Heart right ventricle (tissue), 16 donors: ENCODE data around the gene MRPS12. TPM values are rescaled to one million over a fixed set of nuclear protein-coding genes. Genes with fewer than 3 reads are reported as not detected.

Source experiments
- ATAC-seq, 8 donors: fragments of 200-7000 bp; cut with Tn5 transposase; one replicate each; pipeline ENCODE4 v1.9.1; 2020; ENCODE audit warnings: mild to moderate bottlenecking in 8 of 8, moderate library complexity in 8 of 8, moderate number of reproducible peaks in 1 of 8
- DNase-seq, 2 donors: peaks; one replicate each; pipeline ENCODE4 v3.0.0-alpha.2; 2020
- H3K27ac ChIP-seq, 10 donors: fragments of 200-600 bp; sonication (generic) in 2 of 10; one replicate each; pipeline versions ENCODE4 v1.5.0 to v1.8.0; 2020 to 2022; ENCODE audit warnings: mild to moderate bottlenecking in 3 of 10
- H3K27me3 ChIP-seq, 7 donors: fragments of 200-600 bp; one replicate each; pipeline ENCODE4 v1.8.0; 2021 to 2022; ENCODE audit warnings: mild to moderate bottlenecking in 2 of 7
- H3K36me3 ChIP-seq, 9 donors: fragments of 200-600 bp; sonication (generic) in 1 of 9; one replicate each; pipeline versions ENCODE4 v1.5.0 to v1.8.0; 2020 to 2022; ENCODE audit warnings: mild to moderate bottlenecking in 2 of 9
- H3K4me1 ChIP-seq, 9 donors: fragments of 200-600 bp; sonication (generic) in 1 of 9; one replicate each; pipeline versions ENCODE4 v1.5.0 to v1.8.0; 2020 to 2022; ENCODE audit warnings: mild to moderate bottlenecking in 4 of 9
- H3K4me3 ChIP-seq, 10 donors: fragments of 200-600 bp; sonication (generic) in 2 of 10; one replicate each; pipeline versions ENCODE4 v1.5.0 to v1.8.0; 2020 to 2022; ENCODE audit warnings: mild to moderate bottlenecking in 7 of 10, moderate library complexity in 2 of 10
- H3K9me3 ChIP-seq, 11 donors: fragments of 200-600 bp in 10 of 11; sonication (generic) in 2 of 11; one replicate each; pipeline versions ENCODE4 v1.5.0 to v1.8.0; 2013 to 2022; ENCODE audit warnings: mild to moderate bottlenecking in 2 of 11, control low read depth in 1 of 11, moderate library complexity in 1 of 11
- WGBS, 2 donors: extraction: QIAGEN DNeasy Blood & Tissue Kit; methylation state at CpG; one replicate each; pipeline ENCODE4 v1.1.7; 2013; ENCODE audit warnings: inconsistent platforms in 1 of 2; 5-methylcytosine and 5-hydroxymethylcytosine counted together
- intact Hi-C, 10 donors: fragments of 100-400 bp; cut with DNase I; formaldehyde crosslinking; loops; one replicate each; pipeline versions ENCODE4 v1.11.1 to v1.14.2; 2022
- polyA plus RNA-seq, 2 donors: library from polyadenylated mRNA; stranded (reverse); fragments of 200-250 nt; gene quantifications; one replicate each; pipeline ENCODE4 v1.2.3, GENCODE V29; 2013
- total RNA-seq, 10 donors: library from RNA; stranded (reverse); fragmentation: NEBNext Ultra II Directional in 3 of 10; extraction: Animal tissue kit (Norgen Biotek cat#: 25700) in 3 of 10; gene quantifications; one replicate each; pipeline versions ENCODE4 v1.2.1 to v1.2.4, GENCODE V29; 2021 to 2023
- TF ChIP-seq, protein P1 (sequence below), 9 donors: fragments of 200-600 bp; sonication (generic) in 2 of 9; IDR thresholded peaks; one replicate each; pipeline versions ENCODE4 v1.5.0 to v1.8.0; 2021 to 2022; ENCODE audit warnings: antibody characterized with exemption in 9 of 9, mild to moderate bottlenecking in 5 of 9, moderate library complexity in 1 of 9
- donor health status: Arrhythmogenic right ventricular cardiomyopathy.
- donor health status: ischemic (EF 13 %, LVEDD 7.1; RV severe dilation, severe dysfunction).
- donor health status: healthy with polysubstance abuse.
- donor health status: DM: no; HTN: yes; CAD: no.
- donor health status: DM: no; HTN: no; CAD: no.
- donor health status: ischemic (EF 25% LVEDD 6.9; RV normal size, moderate dysfunction).
- donor health status: ischemic (EF 25% LVEDD 5.7; RV mildly dilated, moderate dysfunction).
- donor health status: healthy.
- donor health status: DM: yes; HTN: yes; CAD: no.
- donor health status: Ischemic cardiomyopathy.
- donor health status: ischemic (EF 35%, LVEDD 5.7; RV mildly dilated, moderate dysfunction).
- donor health status: nonischemic (EF 11% LVEDD 7.7; RV severe dilation, severe dysfunction).
- donor health status: DM: yes; HTN: yes; CAD: no.
- donor health status: PGD.
- donor health status: ischemic (EF 29% LVEDD 5.4; RV normal size, mild dysfunction).
- donor health status: nonischemic (EF 23%, LVEDD 6.1; RV moderate dilation, normal function).

The MRPS12 gene
- total and polyA plus RNA-seq, 12 donors, result 39.7 to 122 (median 54.1) TPM

DNA sequence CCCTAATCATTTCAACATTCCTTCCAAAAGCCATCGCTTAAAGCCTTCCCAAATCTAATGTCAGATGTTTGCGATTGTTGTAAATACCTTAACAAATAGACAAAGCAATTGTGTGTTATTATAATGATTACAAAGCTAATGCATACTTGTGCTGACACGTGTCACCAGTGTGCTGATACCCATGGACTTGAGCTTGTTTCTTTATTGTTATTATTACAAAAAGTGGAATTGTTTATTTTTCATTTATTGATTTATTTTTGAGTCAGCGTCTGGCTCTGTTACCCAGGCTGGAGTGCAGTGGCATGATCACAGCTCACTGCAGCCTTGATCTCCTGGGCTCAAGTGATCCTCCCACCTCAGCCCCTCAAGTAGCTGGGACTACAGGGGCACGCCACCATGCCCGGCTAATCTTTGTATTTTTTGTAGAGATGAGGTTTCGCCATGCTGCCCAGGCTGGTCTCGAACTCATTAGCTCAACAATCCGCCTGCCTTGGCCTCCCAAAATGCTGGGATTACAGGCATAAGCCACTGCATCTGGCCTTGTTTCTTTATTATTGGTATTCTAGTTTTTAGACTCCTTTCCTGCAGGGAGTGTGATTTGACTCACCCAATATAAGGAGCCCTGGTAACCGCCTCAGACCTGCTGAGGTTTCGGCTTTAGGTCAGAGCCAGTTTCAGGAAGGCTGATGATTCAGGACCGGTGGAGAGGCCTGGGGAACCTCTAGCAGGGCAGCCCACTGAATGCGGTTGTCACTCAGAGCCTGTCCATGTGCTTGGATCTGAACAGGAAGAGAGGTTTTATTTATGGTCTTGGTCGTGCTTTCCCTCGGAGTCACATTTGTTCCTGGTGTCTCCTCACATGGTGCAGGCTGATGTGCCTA lies 46.9 kb downstream of the MRPS12 start:
- Histone ChIP-seq H3K27me3 (peaks cover 0 to 29% (median 24%) of the 10 kb centered on the region in 7 donors), H3K4me3 (no peak overlapping the region), H3K9me3 (peaks cover 0 to 15% (median 0%) of the 10 kb centered on the region in 11 donors), H3K4me1 (peaks cover 0 to 17% (median 5%) of the 10 kb centered on the region in 9 donors), H3K27ac (no peak overlapping the region), H3K36me3 (no peaks in the 10 kb centered on the region)
- ATAC-seq (no peak), DNase-seq (no peak)
- TF ChIP-seq, protein P1, sequence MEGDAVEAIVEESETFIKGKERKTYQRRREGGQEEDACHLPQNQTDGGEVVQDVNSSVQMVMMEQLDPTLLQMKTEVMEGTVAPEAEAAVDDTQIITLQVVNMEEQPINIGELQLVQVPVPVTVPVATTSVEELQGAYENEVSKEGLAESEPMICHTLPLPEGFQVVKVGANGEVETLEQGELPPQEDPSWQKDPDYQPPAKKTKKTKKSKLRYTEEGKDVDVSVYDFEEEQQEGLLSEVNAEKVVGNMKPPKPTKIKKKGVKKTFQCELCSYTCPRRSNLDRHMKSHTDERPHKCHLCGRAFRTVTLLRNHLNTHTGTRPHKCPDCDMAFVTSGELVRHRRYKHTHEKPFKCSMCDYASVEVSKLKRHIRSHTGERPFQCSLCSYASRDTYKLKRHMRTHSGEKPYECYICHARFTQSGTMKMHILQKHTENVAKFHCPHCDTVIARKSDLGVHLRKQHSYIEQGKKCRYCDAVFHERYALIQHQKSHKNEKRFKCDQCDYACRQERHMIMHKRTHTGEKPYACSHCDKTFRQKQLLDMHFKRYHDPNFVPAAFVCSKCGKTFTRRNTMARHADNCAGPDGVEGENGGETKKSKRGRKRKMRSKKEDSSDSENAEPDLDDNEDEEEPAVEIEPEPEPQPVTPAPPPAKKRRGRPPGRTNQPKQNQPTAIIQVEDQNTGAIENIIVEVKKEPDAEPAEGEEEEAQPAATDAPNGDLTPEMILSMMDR (IDR thresholded peaks at IDR 0.05), result no peak
- 86 to 87% methylated on average over 15 of the region's 15 CpGs for WGBS, 2 donors
- intact Hi-C loops, result loop anchor here in 2 of 10 donors (10.0 kb wide), 2 partner anchors 347 to 357 kb away; partner anchors contain the start of genes GMFG (in 1 of the 2) and LRFN1 (in 1 of the 2)

DNA sequence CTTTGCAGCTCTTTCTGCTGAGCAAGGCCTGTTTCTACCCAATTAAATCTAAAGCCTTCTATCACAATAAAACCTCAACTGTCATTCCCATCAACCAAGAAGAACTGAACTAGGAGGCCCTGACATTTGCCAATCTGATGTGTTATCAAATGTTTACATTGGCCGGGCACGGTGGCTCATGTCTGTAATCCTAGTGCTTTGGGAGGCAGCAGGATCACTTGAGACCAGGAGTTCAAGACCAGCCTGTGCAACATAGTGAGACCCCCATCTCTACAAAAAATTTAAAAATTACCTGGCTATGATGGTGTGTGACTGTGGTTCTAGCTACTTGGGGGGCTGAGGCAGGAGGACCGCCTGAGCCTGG lies 47.6 kb downstream of the MRPS12 start:
- intact Hi-C loops, result loop anchor here in 2 of 10 donors (10.0 kb wide), 2 partner anchors 346 to 356 kb away; partner anchors contain the start of genes GMFG (in 1 of the 2) and LRFN1 (in 1 of the 2)
- Histone ChIP-seq H3K4me3 (no peak overlapping the region), H3K27me3 (peaks cover 0 to 29% (median 24%) of the 10 kb centered on the region in 7 donors), H3K4me1 (peaks cover 0 to 17% (median 5%) of the 10 kb centered on the region in 9 donors), H3K27ac (no peak overlapping the region), H3K36me3 (no peaks in the 10 kb centered on the region), H3K9me3 (peaks cover 0 to 15% (median 0%) of the 10 kb centered on the region in 11 donors)
- no peak for DNase-seq
- TF ChIP-seq, protein P1 (IDR thresholded peaks at IDR 0.05), result no peak
- no peak for ATAC-seq
- WGBS, 2 donors, result 78 to 80% methylated on average over 3 of the region's 3 CpGs

DNA sequence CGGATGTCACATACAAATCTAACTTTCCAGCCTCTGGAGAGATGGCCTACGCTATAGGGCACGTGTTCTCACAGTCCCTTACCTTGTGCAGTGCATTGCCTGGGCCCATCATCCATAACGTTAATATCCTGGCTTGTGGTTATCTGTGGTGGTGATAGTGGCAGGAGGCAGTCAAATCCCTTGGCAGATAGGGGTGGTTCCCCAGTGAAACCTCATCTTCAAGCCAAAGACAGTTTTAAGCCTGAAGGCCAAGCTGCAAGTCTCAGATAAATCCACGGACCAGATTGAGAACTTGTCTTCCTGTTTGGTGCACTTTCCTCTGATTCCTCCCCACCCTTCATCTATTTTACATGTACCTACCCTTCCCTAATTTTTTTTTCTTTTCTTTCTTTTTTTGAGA lies 49.1 kb downstream of the MRPS12 start:
- peaks cover 0 to 16% (median 0%) of the 10 kb centered on the region in 11 donors for H3K9me3 ChIP-seq
- no peak for ATAC-seq
- no peak for DNase-seq
- H3K27ac ChIP-seq, result no peak overlapping the region
- 66 to 73% methylated on average over 5 of the region's 5 CpGs for WGBS, 2 donors
- H3K36me3 ChIP-seq, result no peaks in the 10 kb centered on the region
- TF ChIP-seq, protein P1 (IDR thresholded peaks at IDR 0.05), result no peak
- H3K4me1 ChIP-seq, result peaks cover 0 to 12% (median 5%) of the 10 kb centered on the region in 9 donors
- H3K27me3 ChIP-seq, result peaks cover 0 to 33% (median 23%) of the 10 kb centered on the region in 7 donors
- H3K4me3 ChIP-seq, result no peak overlapping the region
- intact Hi-C loops, result loop anchor here in 2 of 10 donors (10.0 kb wide), 2 partner anchors 345 to 355 kb away; partner anchors contain the start of genes GMFG (in 1 of the 2) and LRFN1 (in 1 of the 2)

DNA sequence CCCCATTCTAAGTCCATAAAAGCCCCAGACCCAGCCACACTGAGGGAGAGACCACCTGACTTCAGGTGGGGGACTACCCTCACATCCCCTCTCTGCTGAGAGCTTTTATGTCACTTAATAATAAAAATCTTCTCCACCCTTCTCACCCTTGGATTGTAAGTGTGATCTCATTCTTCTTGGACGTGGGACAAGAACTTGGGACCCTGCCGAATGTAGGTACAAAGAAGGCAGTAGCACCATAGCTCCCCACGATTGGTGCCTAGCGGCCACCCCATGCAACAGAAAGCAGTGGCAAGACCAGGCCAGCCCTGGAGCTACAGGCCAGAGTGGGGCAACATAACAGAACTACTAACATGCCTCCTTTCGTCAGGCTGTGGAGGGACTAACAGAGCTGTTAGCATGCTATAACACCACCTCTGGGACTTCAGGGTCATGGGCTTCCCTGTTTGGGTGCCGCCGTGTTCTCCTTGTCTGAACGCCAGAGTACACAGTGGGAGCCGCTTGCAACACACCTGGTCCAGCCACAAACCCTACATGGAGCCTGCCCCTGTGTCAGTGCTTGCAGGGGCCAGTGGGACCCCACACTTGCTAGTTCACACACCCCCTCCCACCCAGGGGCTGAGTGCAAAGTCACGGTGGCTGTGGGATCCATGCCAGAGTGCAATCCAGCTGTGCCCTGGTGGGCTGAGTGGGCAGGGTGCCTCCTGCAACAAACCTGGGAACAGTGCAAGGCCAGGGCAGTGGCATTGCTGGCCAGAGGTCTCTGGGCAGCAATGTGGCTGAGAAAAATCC lies 50.0 kb downstream of the MRPS12 start:
- H3K4me1 ChIP-seq, result peaks cover 0 to 6% (median 5%) of the 10 kb centered on the region in 9 donors
- H3K36me3 ChIP-seq, result no peaks in the 10 kb centered on the region
- H3K4me3 ChIP-seq, result no peak overlapping the region
- DNase-seq (no peak), ATAC-seq (no peak)
- peaks cover 0 to 26% (median 0%) of the 10 kb centered on the region in 11 donors for H3K9me3 ChIP-seq
- intact Hi-C loops, result no loop called here
- TF ChIP-seq, protein P1 (IDR thresholded peaks at IDR 0.05), result no peak
- H3K27me3 ChIP-seq, result peaks cover 0 to 31% (median 14%) of the 10 kb centered on the region in 7 donors
- 94 to 95% methylated on average over 10 of the region's 10 CpGs for WGBS, 2 donors
- no peak overlapping the region for H3K27ac ChIP-seq
